ENCODE data around the gene FXYD3.
A peak's percentile ranks its signal among the peaks of the same experiment; 100 is the strongest.

FXYD3 gene

GRCh38 chr19:35090506-35091214 is 25.0 kb upstream of the FXYD3 start:
- peak; percentile 41 for TF ChIP-seq CTCF (IDR thresholded peaks at IDR 0.05; ENCODE audit: borderline replicate concordance, control extremely low read depth, extremely low read depth, insufficient read depth, missing control alignments)
- peak; percentile 82 for DNase-seq (ENCODE audit: low spot score)
- in situ Hi-C loops (cut with MboI; ENCODE audit: low sequenced_read_pairs, unreplicated experiment) = no loop called here

- DNase-seq (ENCODE audit: low spot score) = no peak
- TF ChIP-seq CTCF (IDR thresholded peaks at IDR 0.05; ENCODE audit: borderline replicate concordance, control extremely low read depth, extremely low read depth, insufficient read depth, missing control alignments) = no peak
- in situ Hi-C loops (cut with MboI; ENCODE audit: low sequenced_read_pairs, unreplicated experiment) = no loop called here
Measured at GRCh38 chr19:35093430-35093829, 22.2 kb upstream of the FXYD3 start.

GRCh38 chr19:35093941-35094647 is 21.5 kb upstream of the FXYD3 start:
- TF ChIP-seq CTCF (IDR thresholded peaks at IDR 0.05; ENCODE audit: borderline replicate concordance, control extremely low read depth, extremely low read depth, insufficient read depth, missing control alignments) = no peak
- DNase-seq (ENCODE audit: low spot score) = no peak
- in situ Hi-C loops (cut with MboI; ENCODE audit: low sequenced_read_pairs, unreplicated experiment) = no loop called here

GRCh38 chr19:35094656-35095055 is 21.0 kb upstream of the FXYD3 start:
- TF ChIP-seq CTCF (IDR thresholded peaks at IDR 0.05; ENCODE audit: borderline replicate concordance, control extremely low read depth, extremely low read depth, insufficient read depth, missing control alignments) = no peak
- DNase-seq (ENCODE audit: low spot score) = no peak
- in situ Hi-C loops (cut with MboI; ENCODE audit: low sequenced_read_pairs, unreplicated experiment) = no loop called here

- in situ Hi-C loops (cut with MboI; ENCODE audit: low sequenced_read_pairs, unreplicated experiment) = no loop called here
- TF ChIP-seq CTCF (IDR thresholded peaks at IDR 0.05; ENCODE audit: borderline replicate concordance, control extremely low read depth, extremely low read depth, insufficient read depth, missing control alignments) = no peak
- no peak for DNase-seq (ENCODE audit: low spot score)
Measured at GRCh38 chr19:35095667-35096368, 19.8 kb upstream of the FXYD3 start.

GRCh38 chr19:35098413-35099049 is 17.1 kb upstream of the FXYD3 start:
- in situ Hi-C loops (cut with MboI; ENCODE audit: low sequenced_read_pairs, unreplicated experiment) = no loop called here
- no peak for TF ChIP-seq CTCF (IDR thresholded peaks at IDR 0.05; ENCODE audit: borderline replicate concordance, control extremely low read depth, extremely low read depth, insufficient read depth, missing control alignments)
- no peak for DNase-seq (ENCODE audit: low spot score)

Measured in GM13976 (cell line).